Measurements from ENCODE around the gene EIF2AK2.

DNA sequence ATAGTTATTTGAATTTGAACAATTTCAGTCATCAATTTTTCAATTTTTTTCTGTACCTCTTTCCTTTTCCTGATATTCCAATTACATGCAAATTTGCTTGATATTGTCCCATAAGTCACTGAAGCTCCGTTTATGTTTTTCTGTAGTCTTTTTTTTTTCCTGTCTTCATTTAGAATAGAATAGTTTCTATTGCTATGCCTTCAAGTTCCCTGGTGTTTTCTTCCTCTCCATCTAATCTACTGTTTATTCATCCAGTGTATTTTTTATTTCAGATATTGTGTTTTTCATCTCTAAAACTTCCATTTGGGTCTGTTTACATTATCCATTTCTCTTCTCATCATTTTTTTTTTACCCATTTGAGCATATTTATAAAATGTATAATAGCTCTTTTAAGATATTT lies 8.0 kb upstream of the EIF2AK2 start:
- TF ChIP-seq, protein P1, sequence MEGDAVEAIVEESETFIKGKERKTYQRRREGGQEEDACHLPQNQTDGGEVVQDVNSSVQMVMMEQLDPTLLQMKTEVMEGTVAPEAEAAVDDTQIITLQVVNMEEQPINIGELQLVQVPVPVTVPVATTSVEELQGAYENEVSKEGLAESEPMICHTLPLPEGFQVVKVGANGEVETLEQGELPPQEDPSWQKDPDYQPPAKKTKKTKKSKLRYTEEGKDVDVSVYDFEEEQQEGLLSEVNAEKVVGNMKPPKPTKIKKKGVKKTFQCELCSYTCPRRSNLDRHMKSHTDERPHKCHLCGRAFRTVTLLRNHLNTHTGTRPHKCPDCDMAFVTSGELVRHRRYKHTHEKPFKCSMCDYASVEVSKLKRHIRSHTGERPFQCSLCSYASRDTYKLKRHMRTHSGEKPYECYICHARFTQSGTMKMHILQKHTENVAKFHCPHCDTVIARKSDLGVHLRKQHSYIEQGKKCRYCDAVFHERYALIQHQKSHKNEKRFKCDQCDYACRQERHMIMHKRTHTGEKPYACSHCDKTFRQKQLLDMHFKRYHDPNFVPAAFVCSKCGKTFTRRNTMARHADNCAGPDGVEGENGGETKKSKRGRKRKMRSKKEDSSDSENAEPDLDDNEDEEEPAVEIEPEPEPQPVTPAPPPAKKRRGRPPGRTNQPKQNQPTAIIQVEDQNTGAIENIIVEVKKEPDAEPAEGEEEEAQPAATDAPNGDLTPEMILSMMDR (IDR thresholded peaks at IDR 0.05), result no peak
- no peak for TF ChIP-seq POLR2A (IDR thresholded peaks at IDR 0.05)
